ENCODE results near the gene RNF130.

DNA sequence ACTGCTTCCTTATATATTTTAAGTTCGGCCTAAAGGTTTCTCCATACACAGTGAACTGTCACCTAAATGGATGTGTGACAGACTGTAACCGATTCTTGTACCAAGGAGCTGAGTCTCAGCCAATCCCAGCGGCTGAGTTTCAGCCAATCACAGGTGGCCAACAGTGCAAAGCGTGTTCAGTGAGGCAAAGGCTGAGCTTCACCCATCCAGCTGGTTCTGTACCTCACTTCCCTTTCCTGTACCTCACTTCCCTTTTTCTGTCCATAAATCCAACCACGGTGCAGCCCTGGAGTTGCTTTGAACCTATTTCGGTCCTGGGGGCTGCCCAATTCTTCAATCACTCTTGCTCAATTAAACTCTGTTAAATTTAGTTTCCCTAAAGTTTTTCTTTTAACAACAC is 148.1 kb downstream of the RNF130 start:
- TF ChIP-seq POLR2AphosphoS5 (IDR thresholded peaks at IDR 0.05), result no peak
- TF ChIP-seq EZH2 (IDR thresholded peaks at IDR 0.05; ENCODE audit: borderline replicate concordance, insufficient read depth, low read length, poor library complexity, severe bottlenecking), result no peak

Measured in neural cell (in vitro differentiated cells).